ENCODE measurements around the gene TM4SF20.
"Not testable (repeated sequence)": the region's sequence is repeated elsewhere in the genome, so short reads cannot be mapped to it uniquely, and the experiment has no call there.

TM4SF20 gene

DNA sequence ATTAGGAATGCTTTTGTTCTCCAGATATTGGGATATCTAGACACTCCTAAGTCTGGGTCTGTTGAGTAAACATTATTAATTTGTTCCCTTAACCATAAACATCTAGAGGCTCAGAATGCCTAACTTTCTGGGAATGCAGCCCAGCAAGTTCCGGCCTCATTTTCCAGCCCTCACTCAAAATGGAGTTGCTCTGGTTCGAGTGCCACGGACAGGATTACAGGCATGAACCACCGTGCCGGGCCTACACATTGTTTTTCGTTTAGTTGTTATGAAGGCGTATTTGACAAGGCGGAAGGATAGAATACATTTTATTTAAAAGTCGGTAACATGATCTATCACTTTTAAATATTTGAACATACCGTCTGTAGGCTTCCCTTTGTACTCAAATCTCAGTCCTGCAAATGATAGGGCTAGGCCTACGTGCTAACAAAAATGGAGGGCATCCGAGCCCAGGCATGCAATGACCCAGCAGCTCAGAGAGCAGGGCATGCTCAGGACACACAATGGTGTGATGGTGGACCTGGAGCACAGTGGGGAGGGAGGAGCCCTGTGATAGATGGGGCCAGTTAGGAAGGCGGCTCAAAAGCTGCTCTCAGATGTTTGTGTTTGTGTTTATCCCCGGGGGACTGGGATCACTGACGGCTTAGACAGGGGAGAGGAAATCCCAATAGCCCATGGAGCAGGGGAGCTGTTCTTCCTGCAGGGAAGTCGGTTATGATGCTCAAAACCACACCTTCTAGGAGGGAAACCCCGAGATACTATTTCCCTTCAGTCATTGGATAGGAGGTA lies 11.6 kb upstream of the TM4SF20 start:
- Histone ChIP-seq H3K4me3 (ENCODE audit: low read length) (no peak overlapping the region), H3K9me3 (ENCODE audit: control insufficient read depth, low read length) (no peaks in the 10 kb centered on the region), H3K36me3 (ENCODE audit: control insufficient read depth, insufficient read depth, low read length) (no peaks in the 10 kb centered on the region), H3K4me1 (ENCODE audit: control insufficient read depth, insufficient read depth, low read length) (peaks cover 4% of the 10 kb centered on the region), H3K27me3 (ENCODE audit: control insufficient read depth, insufficient read depth, low read length) (no peaks in the 10 kb centered on the region), H3K9ac (ENCODE audit: low read length) (no peak overlapping the region)

DNA sequence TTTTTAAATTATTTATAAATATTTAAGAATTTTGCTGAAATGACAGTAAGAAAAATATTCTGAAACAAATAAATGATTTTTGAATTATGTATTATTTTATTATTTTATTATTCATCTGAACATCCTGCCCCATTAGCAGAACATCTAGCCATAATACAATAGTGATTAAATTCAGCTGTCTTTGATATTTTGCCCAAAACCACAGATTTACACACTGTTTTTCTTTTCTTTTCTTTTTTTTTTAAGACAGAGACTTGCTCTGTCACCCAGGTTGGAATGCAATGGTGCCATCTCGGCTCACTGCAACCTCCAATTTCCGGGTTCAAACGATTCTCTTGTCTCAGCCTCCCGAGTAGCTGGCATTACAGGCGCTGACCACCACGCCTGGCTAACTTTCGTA lies 10.6 kb upstream of the TM4SF20 start:
- no peaks in the 10 kb centered on the region for H3K9me3 ChIP-seq (ENCODE audit: control insufficient read depth, low read length)
- no peaks in the 10 kb centered on the region for H3K4me1 ChIP-seq (ENCODE audit: control insufficient read depth, insufficient read depth, low read length)
- H3K9ac ChIP-seq (ENCODE audit: low read length), result no peak overlapping the region
- no peak overlapping the region for H3K4me3 ChIP-seq (ENCODE audit: low read length)
- H3K27me3 ChIP-seq (ENCODE audit: control insufficient read depth, insufficient read depth, low read length), result no peaks in the 10 kb centered on the region
- H3K36me3 ChIP-seq (ENCODE audit: control insufficient read depth, insufficient read depth, low read length), result no peaks in the 10 kb centered on the region

DNA sequence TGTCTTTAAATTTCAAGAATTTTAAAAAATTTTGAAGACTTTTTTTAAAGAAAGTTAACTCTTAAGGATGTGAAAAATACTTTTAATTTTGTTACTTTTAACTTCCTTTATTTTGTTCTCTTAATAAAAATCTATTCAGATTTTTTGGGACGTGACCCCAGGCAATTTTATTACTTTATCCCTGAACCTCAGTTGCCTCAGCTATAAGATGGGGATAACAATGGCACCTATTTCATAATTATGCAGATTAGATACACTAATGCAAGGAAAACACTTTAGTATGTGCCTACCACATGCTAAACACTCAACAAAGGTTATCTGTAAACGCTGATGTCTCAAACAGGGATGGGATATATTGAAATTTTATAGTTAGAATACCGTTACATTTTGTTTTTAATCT lies 10.1 kb upstream of the TM4SF20 start:
- H3K9me3 ChIP-seq (ENCODE audit: control insufficient read depth, low read length), result no peaks in the 10 kb centered on the region
- no peaks in the 10 kb centered on the region for H3K4me1 ChIP-seq (ENCODE audit: control insufficient read depth, insufficient read depth, low read length)
- H3K4me3 ChIP-seq (ENCODE audit: low read length), result no peak overlapping the region
- H3K9ac ChIP-seq (ENCODE audit: low read length), result no peak overlapping the region
- H3K27me3 ChIP-seq (ENCODE audit: control insufficient read depth, insufficient read depth, low read length), result no peaks in the 10 kb centered on the region
- no peaks in the 10 kb centered on the region for H3K36me3 ChIP-seq (ENCODE audit: control insufficient read depth, insufficient read depth, low read length)

DNA sequence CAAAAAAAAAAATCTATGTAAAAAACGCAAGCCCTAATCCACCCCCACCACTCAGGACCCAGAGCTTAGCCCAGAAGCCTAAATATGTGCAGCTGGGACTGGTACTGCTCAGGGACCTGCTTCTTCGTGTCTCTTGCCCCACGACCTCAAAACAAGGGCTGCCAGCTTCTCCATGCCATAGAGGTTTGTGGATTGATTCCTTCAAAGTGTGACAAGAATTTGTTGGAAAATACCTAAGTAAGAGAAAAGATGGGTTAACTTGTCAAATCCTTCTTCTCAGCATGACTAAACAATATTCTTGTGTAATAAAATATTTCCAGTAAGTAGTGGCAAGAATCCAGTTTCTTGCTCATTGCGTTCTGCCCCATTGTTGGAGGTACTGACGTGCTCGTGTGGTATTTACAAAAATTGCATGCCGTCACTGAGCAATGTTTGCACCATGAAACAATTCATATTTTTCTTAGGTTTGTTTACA lies 9.5 kb upstream of the TM4SF20 start:
- H3K4me3 ChIP-seq (ENCODE audit: low read length), result no peak overlapping the region
- no peaks in the 10 kb centered on the region for H3K9me3 ChIP-seq (ENCODE audit: control insufficient read depth, low read length)
- no peaks in the 10 kb centered on the region for H3K27me3 ChIP-seq (ENCODE audit: control insufficient read depth, insufficient read depth, low read length)
- H3K4me1 ChIP-seq (ENCODE audit: control insufficient read depth, insufficient read depth, low read length), result no peaks in the 10 kb centered on the region
- no peak overlapping the region for H3K9ac ChIP-seq (ENCODE audit: low read length)
- H3K36me3 ChIP-seq (ENCODE audit: control insufficient read depth, insufficient read depth, low read length), result no peaks in the 10 kb centered on the region

DNA sequence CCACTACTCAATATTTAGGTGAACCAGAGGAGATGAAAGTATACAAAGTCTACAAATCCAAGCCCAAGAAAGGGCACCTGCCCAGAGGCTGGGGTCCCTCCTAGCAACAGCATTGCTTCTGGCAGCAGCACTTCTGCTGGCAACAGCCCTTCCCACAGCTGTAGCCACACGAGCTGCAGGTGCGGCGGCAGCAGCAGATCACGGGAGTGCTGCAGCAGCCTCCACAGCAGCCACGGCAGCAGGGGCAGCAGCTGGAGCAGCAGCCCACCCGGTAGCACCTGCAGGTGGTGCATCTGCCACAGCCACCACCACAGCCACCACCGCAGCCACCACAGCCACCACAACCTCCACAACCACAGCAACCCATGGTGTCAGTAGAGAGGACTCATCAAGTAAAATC lies 8.5 kb upstream of the TM4SF20 start, which contains the start of gene SCYGR1:
SCYGR1 (minus strand) TSS at position 367 of the 400 bp plus-strand sequence; CDS start at position 367, 0 bp downstream.
- H3K9ac ChIP-seq (ENCODE audit: low read length); H3K9me3 ChIP-seq (ENCODE audit: control insufficient read depth, low read length); H3K4me1 ChIP-seq (ENCODE audit: control insufficient read depth, insufficient read depth, low read length); H3K36me3 ChIP-seq (ENCODE audit: control insufficient read depth, insufficient read depth, low read length); H3K4me3 ChIP-seq (ENCODE audit: low read length); H3K27me3 ChIP-seq (ENCODE audit: control insufficient read depth, insufficient read depth, low read length): not testable (repeated sequence)

DNA sequence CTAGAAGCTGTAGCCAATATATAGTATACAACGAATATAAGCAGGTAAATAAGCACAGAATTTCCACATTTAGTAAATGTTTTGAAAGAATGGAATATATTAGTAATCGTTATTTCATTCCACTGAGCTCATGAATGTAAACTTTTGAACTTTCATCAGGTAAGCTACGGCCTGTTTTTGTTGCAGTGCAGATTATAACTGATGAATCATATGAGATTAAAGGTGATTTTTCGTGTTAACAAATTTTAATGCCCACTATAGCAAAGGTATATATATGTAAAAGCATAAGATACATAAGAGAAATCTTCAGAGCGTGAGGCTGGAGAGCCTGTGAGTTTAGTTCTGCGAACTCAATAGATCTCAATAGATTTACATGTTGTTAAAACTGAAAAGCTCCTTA lies 7.5 kb upstream of the TM4SF20 start:
- no peak overlapping the region for H3K9ac ChIP-seq (ENCODE audit: low read length)
- no peak overlapping the region for H3K4me3 ChIP-seq (ENCODE audit: low read length)
- no peaks in the 10 kb centered on the region for H3K9me3 ChIP-seq (ENCODE audit: control insufficient read depth, low read length)
- H3K36me3 ChIP-seq (ENCODE audit: control insufficient read depth, insufficient read depth, low read length), result no peaks in the 10 kb centered on the region
- no peaks in the 10 kb centered on the region for H3K4me1 ChIP-seq (ENCODE audit: control insufficient read depth, insufficient read depth, low read length)
- H3K27me3 ChIP-seq (ENCODE audit: control insufficient read depth, insufficient read depth, low read length), result no peaks in the 10 kb centered on the region

GRCh38 chr2:227383686-227384085 lies 4.6 kb upstream of the TM4SF20 start:
- Histone ChIP-seq H3K9me3 (ENCODE audit: control insufficient read depth, low read length) (no peaks in the 10 kb centered on the region), H3K27me3 (ENCODE audit: control insufficient read depth, insufficient read depth, low read length) (no peaks in the 10 kb centered on the region)

DNA sequence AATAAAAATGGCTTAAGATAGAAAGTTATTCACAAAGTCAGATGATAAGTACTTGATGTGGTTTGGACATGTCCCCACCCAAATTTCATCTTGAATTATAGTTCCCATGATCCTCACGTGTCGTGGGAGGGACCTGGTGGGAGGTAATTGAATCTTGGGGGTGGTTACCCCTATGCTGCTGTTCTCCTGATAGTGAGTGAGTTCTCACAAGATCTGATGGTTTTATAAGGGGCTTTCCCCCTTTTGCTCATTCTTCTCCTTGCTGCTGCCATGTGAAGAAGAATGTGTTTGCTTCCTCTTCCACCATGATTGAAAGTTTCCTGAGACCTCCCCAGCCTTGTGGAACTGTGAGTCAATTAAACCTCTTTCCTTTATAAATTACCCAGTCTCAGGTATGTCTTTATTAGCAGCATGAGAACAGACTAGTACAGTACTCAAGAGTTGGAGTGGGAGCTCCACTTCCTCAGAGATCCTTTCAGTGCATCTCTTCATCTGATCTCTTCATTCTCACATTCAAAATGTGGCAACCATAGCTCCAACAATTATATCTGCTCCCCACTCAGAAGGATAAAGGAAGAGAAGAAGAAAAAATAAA lies 3.2 kb upstream of the TM4SF20 start:
- H3K27me3 ChIP-seq (ENCODE audit: control insufficient read depth, insufficient read depth, low read length); H3K9me3 ChIP-seq (ENCODE audit: control insufficient read depth, low read length); H3K9ac ChIP-seq (ENCODE audit: low read length); H3K36me3 ChIP-seq (ENCODE audit: control insufficient read depth, insufficient read depth, low read length); H3K4me3 ChIP-seq (ENCODE audit: low read length); H3K4me1 ChIP-seq (ENCODE audit: control insufficient read depth, insufficient read depth, low read length): not testable (repeated sequence)

More at GRCh38 chr2:227383686-227384085, 4.6 kb upstream of the TM4SF20 start:
- Histone ChIP-seq H3K9ac (ENCODE audit: low read length) (no peak overlapping the region), H3K36me3 (ENCODE audit: control insufficient read depth, insufficient read depth, low read length) (no peaks in the 10 kb centered on the region), H3K4me3 (ENCODE audit: low read length) (no peak overlapping the region), H3K4me1 (ENCODE audit: control insufficient read depth, insufficient read depth, low read length) (no peaks in the 10 kb centered on the region)

GRCh38 chr2:227378371-227378782 lies 729 bp downstream of the TM4SF20 start:
- H3K9me3 ChIP-seq (ENCODE audit: control insufficient read depth, low read length), result no peaks in the 10 kb centered on the region
- H3K4me1 ChIP-seq (ENCODE audit: control insufficient read depth, insufficient read depth, low read length), result no peaks in the 10 kb centered on the region
- no peaks in the 10 kb centered on the region for H3K36me3 ChIP-seq (ENCODE audit: control insufficient read depth, insufficient read depth, low read length)
- no peak overlapping the region for H3K9ac ChIP-seq (ENCODE audit: low read length)
- no peak overlapping the region for H3K4me3 ChIP-seq (ENCODE audit: low read length)
- no peaks in the 10 kb centered on the region for H3K27me3 ChIP-seq (ENCODE audit: control insufficient read depth, insufficient read depth, low read length)

GRCh38 chr2:227377467-227378351 lies 1.4 kb downstream of the TM4SF20 start:
- H3K27me3 ChIP-seq (ENCODE audit: control insufficient read depth, insufficient read depth, low read length), result no peaks in the 10 kb centered on the region
- H3K4me3 ChIP-seq (ENCODE audit: low read length), result no peak overlapping the region
- H3K4me1 ChIP-seq (ENCODE audit: control insufficient read depth, insufficient read depth, low read length), result no peaks in the 10 kb centered on the region
- no peaks in the 10 kb centered on the region for H3K36me3 ChIP-seq (ENCODE audit: control insufficient read depth, insufficient read depth, low read length)
- H3K9me3 ChIP-seq (ENCODE audit: control insufficient read depth, low read length), result no peaks in the 10 kb centered on the region
- no peak overlapping the region for H3K9ac ChIP-seq (ENCODE audit: low read length)

- Histone ChIP-seq H3K4me3 (ENCODE audit: low read length) (no peak overlapping the region), H3K9me3 (ENCODE audit: control insufficient read depth, low read length) (no peaks in the 10 kb centered on the region), H3K9ac (ENCODE audit: low read length) (no peak overlapping the region), H3K36me3 (ENCODE audit: control insufficient read depth, insufficient read depth, low read length) (no peaks in the 10 kb centered on the region), H3K4me1 (ENCODE audit: control insufficient read depth, insufficient read depth, low read length) (no peaks in the 10 kb centered on the region), H3K27me3 (ENCODE audit: control insufficient read depth, insufficient read depth, low read length) (no peaks in the 10 kb centered on the region)
Measured at GRCh38 chr2:227376656-227377396, 2.3 kb downstream of the TM4SF20 start.

All from mucosa of stomach (tissue), 1 donor.